ENCODE data around the gene FLOT1. TPM values are rescaled to one million over a fixed set of nuclear protein-coding genes. Genes with fewer than 3 reads are reported as not detected.
A peak's percentile ranks its signal among the peaks of the same experiment; 100 is the strongest.

FLOT1 gene
- total RNA-seq = 240 TPM
- long read RNA-seq, transcript FLOT1-201 (13 exons, 1,912 nt) = major isoform, 330 of 419 reads
- long read RNA-seq, partial matches to known transcripts = 58 of 419 reads
- long read RNA-seq, other reads (novel, unspliced or antisense) = 31 of 419 reads

GRCh38 chr6:30742316-30743098, at the start of gene FLOT1:
TSS of gene FLOT1 (minus strand) at chr6:30742687. CDS start at chr6:30742189, 498 bp downstream.
- DNase-seq (ENCODE audit: missing footprints) = peak; percentile 99
- peak; percentile 96 for ATAC-seq
- intact Hi-C loops (cut with DNase I) = loop anchor here (2.0 to 10.0 kb wide), 5 partner anchors 22 to 342 kb away; partner anchors contain the start of gene TUBB

- no peak for DNase-seq (ENCODE audit: missing footprints)
- no peak for ATAC-seq
- intact Hi-C loops (cut with DNase I) = no loop called here
These were observed 48.4 kb upstream of the FLOT1 start for GRCh38 chr6:30790724-30791383.

- intact Hi-C loops (cut with DNase I) = no loop called here
These were observed 47.1 kb upstream of the FLOT1 start for GRCh38 chr6:30789606-30790005.

GRCh38 chr6:30787954-30788353, 45.5 kb upstream of the FLOT1 start:
- ATAC-seq (peak; percentile 52), DNase-seq (ENCODE audit: missing footprints) (no peak)
- intact Hi-C loops (cut with DNase I) = no loop called here

More at GRCh38 chr6:30789606-30790005, 47.1 kb upstream of the FLOT1 start:
- ATAC-seq (no peak), DNase-seq (ENCODE audit: missing footprints) (no peak)

- intact Hi-C loops (cut with DNase I) = no loop called here
- no peak for ATAC-seq
- no peak for DNase-seq (ENCODE audit: missing footprints)
These were observed 40.0 kb upstream of the FLOT1 start for GRCh38 chr6:30782425-30783014.

- DNase-seq (ENCODE audit: missing footprints) (peak; percentile 95), ATAC-seq (peak; percentile 92)
- intact Hi-C loops (cut with DNase I) = loop anchor here (2.0 kb wide), 1 partner anchor 39 kb away; the partner anchor contains the start of gene FLOT1
These were observed 39.4 kb upstream of the FLOT1 start for GRCh38 chr6:30781743-30782424.

GRCh38 chr6:30781395-30781742, 38.9 kb upstream of the FLOT1 start:
- peak; percentile 63 for ATAC-seq
- peak; percentile 80 for DNase-seq (ENCODE audit: missing footprints)

GRCh38 chr6:30780642-30780920, 38.1 kb upstream of the FLOT1 start:
- intact Hi-C loops (cut with DNase I) = loop anchor here (2.0 kb wide), 1 partner anchor 38 kb away; the partner anchor contains the start of gene FLOT1
- DNase-seq (ENCODE audit: missing footprints) (no peak), ATAC-seq (no peak)

More at GRCh38 chr6:30781395-30781742, 38.9 kb upstream of the FLOT1 start:
- intact Hi-C loops (cut with DNase I) = loop anchor here (2.0 kb wide), 1 partner anchor 39 kb away; the partner anchor contains the start of gene FLOT1

GRCh38 chr6:30779850-30780641, 37.6 kb upstream of the FLOT1 start:
- ATAC-seq = no peak
- intact Hi-C loops (cut with DNase I) = loop anchor here (2.0 kb wide), 1 partner anchor 37 kb away; the partner anchor contains the start of gene FLOT1
- no peak for DNase-seq (ENCODE audit: missing footprints)

GRCh38 chr6:30778001-30778635, 35.6 kb upstream of the FLOT1 start:
- ATAC-seq = no peak
- intact Hi-C loops (cut with DNase I) = no loop called here
- no peak for DNase-seq (ENCODE audit: missing footprints)

- intact Hi-C loops (cut with DNase I) = no loop called here
- DNase-seq (ENCODE audit: missing footprints) = no peak
- ATAC-seq = no peak
These were observed 34.6 kb upstream of the FLOT1 start for GRCh38 chr6:30777155-30777485.

- no peak for DNase-seq (ENCODE audit: missing footprints)
- intact Hi-C loops (cut with DNase I) = no loop called here
- ATAC-seq = no peak
These were observed 34.1 kb upstream of the FLOT1 start for GRCh38 chr6:30776390-30777154.

GRCh38 chr6:30775104-30775503, 32.6 kb upstream of the FLOT1 start:
- intact Hi-C loops (cut with DNase I) = no loop called here
- no peak for DNase-seq (ENCODE audit: missing footprints)
- no peak for ATAC-seq

GRCh38 chr6:30774701-30775100, 32.2 kb upstream of the FLOT1 start:
- DNase-seq (ENCODE audit: missing footprints) (no peak), ATAC-seq (no peak)
- intact Hi-C loops (cut with DNase I) = no loop called here

- intact Hi-C loops (cut with DNase I) = no loop called here
- ATAC-seq (no peak), DNase-seq (ENCODE audit: missing footprints) (no peak)
These were observed 28.1 kb upstream of the FLOT1 start for GRCh38 chr6:30770592-30770991.

GRCh38 chr6:30769853-30770524, 27.5 kb upstream of the FLOT1 start:
- DNase-seq (ENCODE audit: missing footprints) (no peak), ATAC-seq (no peak)
- intact Hi-C loops (cut with DNase I) = no loop called here
